BLaER1 (cell line): ENCODE results near the gene ERAS.
"Not testable (repeated sequence)": the region's sequence is repeated elsewhere in the genome, so short reads cannot be mapped to it uniquely, and the experiment has no call there.

Experiments used
- H3K27ac ChIP-seq: shearing (Covaris generic); formaldehyde crosslinking; 2 replicates; pipeline ENCODE4 v1.8.1; 2022
- H3K27me3 ChIP-seq: shearing (Covaris generic); formaldehyde crosslinking; 2 replicates; pipeline ENCODE4 v1.8.1; 2022
- H3K36me3 ChIP-seq: shearing (Covaris generic); formaldehyde crosslinking; 2 replicates; pipeline ENCODE4 v1.8.1; 2022
- H3K4me1 ChIP-seq: shearing (Covaris generic); formaldehyde crosslinking; 2 replicates; pipeline ENCODE4 v1.8.1; 2022
- H3K4me2 ChIP-seq: shearing (Covaris generic); formaldehyde crosslinking; 2 replicates; pipeline ENCODE4 v1.8.1; 2022
- H3K4me3 ChIP-seq: shearing (Covaris generic); formaldehyde crosslinking; 2 replicates; pipeline ENCODE4 v1.8.1; 2022
- H3K9ac ChIP-seq: shearing (Covaris generic); formaldehyde crosslinking; 2 replicates; pipeline ENCODE4 v1.8.1; 2022
- H3K9me3 ChIP-seq: shearing (Covaris generic); formaldehyde crosslinking; 2 replicates; pipeline ENCODE4 v1.8.1; 2022
- H4K20me1 ChIP-seq: shearing (Covaris generic); formaldehyde crosslinking; 2 replicates; pipeline ENCODE4 v1.8.1; 2022
- Cebpa-rat ChIP-seq: shearing (Covaris generic); IDR thresholded peaks from 2 replicates; pipeline ENCODE4 v1.8.1; 2022

ERAS gene

DNA sequence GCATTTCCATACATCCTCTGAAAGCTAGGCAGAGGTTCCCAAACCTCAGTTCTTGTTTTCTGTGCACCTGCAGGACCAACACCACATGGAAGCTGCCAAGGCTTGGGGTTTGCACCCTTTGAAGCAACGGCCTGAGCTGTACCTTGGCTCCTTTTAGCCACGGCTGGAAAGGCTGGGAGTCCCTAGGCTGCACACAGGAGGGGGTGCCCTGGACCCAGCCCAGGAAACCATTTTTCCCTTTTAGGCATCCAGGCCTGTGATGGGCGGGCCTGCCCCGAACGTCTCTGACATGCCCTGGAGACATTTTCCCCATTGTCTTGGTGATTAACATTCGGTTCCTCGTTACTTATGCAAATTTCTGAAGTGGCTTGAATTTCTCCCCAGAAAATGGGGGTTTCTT lies 26.5 kb downstream of the ERAS start:
- H3K9ac ChIP-seq, result no peak overlapping the region
- no peaks in the 10 kb centered on the region for H4K20me1 ChIP-seq
- H3K4me1 ChIP-seq, result peaks cover 11% of the 10 kb centered on the region
- no peak overlapping the region for H3K27ac ChIP-seq
- H3K9me3 ChIP-seq, result peaks cover 10% of the 10 kb centered on the region
- no peak overlapping the region for H3K4me2 ChIP-seq
- H3K36me3 ChIP-seq, result no peaks in the 10 kb centered on the region
- peaks cover 25% of the 10 kb centered on the region; the same call in 1 of the 2 replicates for H3K27me3 ChIP-seq
- no peak overlapping the region for H3K4me3 ChIP-seq
- TF ChIP-seq Cebpa-rat, result no peak

DNA sequence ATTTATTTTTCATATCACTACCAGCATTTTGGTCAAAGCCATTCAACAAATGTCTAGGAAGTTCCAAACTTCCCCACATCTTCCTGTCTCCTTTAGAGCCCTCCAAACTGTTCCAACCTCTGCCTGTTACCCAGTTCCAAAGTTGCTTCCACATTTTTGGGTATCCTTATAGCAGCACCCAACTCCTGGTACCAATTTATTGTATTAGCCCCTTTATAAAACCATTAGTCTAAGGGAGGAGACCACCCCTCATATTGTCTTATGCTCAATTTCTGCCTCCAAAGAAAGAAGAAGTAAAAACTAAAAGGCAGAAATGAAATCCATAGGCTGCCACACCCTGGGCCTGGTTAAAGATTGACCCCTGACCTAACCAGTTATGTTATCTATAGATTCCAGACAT lies 27.2 kb downstream of the ERAS start:
- H3K27me3 ChIP-seq, result peaks cover 25% of the 10 kb centered on the region; the same call in 1 of the 2 replicates
- H3K4me3 ChIP-seq, H4K20me1 ChIP-seq, H3K9ac ChIP-seq, H3K4me2 ChIP-seq, H3K36me3 ChIP-seq, H3K27ac ChIP-seq: not testable (repeated sequence)
- peaks cover 11% of the 10 kb centered on the region for H3K4me1 ChIP-seq
- H3K9me3 ChIP-seq, result peaks cover 10% of the 10 kb centered on the region

DNA sequence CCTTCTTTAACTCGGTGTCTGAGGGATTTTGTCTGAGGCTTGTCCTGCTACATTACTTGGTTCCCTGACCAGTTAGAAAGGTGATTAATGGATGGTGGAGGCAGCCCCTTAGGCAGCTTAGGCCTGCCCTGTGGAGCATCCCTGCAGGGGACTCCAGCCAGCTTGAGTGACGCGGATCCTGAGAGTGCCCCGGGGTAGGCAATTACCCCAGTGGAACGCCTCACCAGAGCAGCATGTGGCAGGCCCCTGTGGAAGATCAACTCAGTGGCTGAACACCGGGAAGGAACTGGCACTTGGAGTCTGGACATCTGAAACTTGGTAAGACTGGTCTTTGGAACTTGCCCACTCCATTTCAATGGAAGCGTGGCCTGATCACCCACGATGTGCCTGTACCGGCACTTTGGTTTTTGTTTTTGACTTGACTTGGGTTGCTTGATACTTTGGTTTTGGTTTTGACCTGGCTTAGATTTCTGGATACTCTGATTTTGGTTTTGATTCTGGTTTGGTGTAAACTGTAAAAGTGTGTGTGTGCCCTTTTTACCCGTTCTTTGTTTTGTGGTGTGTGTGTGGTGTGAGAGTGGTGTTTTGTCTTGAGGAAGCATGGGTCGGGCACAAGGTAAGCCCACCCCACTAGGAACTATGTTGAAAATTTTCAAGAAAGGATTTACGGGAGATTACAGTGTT lies 27.9 kb downstream of the ERAS start:
- Histone ChIP-seq H3K27me3 (peaks cover 25% of the 10 kb centered on the region; the same call in 1 of the 2 replicates), H3K9me3 (peaks cover 10% of the 10 kb centered on the region)
- not testable (repeated sequence) for H3K27ac ChIP-seq, H4K20me1 ChIP-seq, H3K4me2 ChIP-seq, H3K36me3 ChIP-seq, H3K4me3 ChIP-seq, H3K9ac ChIP-seq, H3K4me1 ChIP-seq

DNA sequence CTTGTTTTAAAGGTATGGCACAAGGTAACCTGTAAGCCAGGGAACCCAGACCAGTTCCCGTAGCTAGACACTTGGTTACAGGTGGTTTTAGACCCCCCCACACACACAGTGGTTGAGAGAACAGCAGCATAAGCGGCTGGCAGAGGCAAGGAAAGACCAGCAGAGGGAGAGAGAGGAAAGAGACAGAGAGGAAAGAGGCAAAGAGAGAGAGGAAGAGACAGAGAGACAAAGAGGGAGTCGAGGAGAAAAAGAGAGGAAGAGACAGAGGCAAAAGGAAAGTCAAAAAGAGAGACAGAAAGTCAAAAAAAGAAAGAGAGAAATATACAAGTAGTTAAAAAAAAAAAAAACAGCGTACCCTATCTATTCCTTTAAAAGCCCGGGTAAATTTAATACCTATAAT lies 28.6 kb downstream of the ERAS start:
- Histone ChIP-seq H3K4me2 (no peak overlapping the region), H3K4me1 (no peaks in the 10 kb centered on the region), H3K9me3 (peaks cover 10% of the 10 kb centered on the region), H3K27me3 (peaks cover 22% of the 10 kb centered on the region; the same call in 1 of the 2 replicates), H3K9ac (no peak overlapping the region), H3K27ac (no peak overlapping the region), H4K20me1 (no peaks in the 10 kb centered on the region), H3K36me3 (no peaks in the 10 kb centered on the region), H3K4me3 (no peak overlapping the region)
- no peak for TF ChIP-seq Cebpa-rat

DNA sequence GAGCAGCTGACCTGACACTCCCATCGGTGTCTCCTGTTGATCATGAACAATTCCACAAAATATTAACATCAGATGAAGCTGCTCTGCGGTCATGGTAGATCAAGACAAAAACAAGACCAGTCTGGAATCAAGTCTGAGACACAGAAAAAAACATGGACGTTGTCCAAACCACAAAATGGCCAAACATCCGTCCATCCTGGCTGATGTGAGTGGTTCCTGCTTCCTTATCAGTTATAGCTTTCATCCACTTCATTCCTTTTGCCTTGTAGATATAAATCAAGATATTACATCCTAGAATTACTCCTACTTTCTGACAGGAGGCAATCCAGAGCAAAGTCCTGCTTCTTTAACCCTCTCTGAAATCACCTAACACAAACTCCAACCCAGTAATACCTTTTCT lies 37.9 kb downstream of the ERAS start:
- no peak for TF ChIP-seq Cebpa-rat
- no peaks in the 10 kb centered on the region for H3K36me3 ChIP-seq
- no peak overlapping the region for H3K27ac ChIP-seq
- no peak overlapping the region for H3K4me2 ChIP-seq
- H3K9me3 ChIP-seq, result peaks cover 4% of the 10 kb centered on the region; the same call in 1 of the 2 replicates
- H3K4me3 ChIP-seq, result no peak overlapping the region
- H3K27me3 ChIP-seq, result peaks cover 43% of the 10 kb centered on the region
- no peaks in the 10 kb centered on the region for H3K4me1 ChIP-seq
- H3K9ac ChIP-seq, result no peak overlapping the region
- no peaks in the 10 kb centered on the region for H4K20me1 ChIP-seq

DNA sequence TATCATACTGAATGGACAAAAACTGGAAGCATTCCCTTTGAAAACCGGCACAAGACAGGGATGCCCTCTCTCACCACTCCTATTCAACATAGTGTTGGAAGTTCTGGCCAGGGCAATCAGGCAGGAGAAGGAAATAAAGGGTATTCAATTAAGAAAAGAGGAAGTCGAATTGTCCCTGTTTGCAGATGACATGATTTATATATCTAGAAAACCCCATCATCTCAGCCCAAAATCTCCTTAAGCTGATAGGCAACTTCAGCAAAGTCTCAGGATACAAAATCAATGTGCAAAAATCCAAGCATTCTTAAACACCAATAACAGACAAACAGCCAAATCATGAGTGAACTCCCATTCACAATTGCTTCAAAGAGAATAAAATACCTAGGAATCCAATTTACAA lies 45.7 kb downstream of the ERAS start:
- not testable (repeated sequence) for H3K4me3 ChIP-seq, H3K36me3 ChIP-seq, H4K20me1 ChIP-seq, H3K9ac ChIP-seq, H3K4me2 ChIP-seq, H3K9me3 ChIP-seq, H3K27ac ChIP-seq, H3K4me1 ChIP-seq
- H3K27me3 ChIP-seq, result peaks cover 16% of the 10 kb centered on the region; the same call in 1 of the 2 replicates

DNA sequence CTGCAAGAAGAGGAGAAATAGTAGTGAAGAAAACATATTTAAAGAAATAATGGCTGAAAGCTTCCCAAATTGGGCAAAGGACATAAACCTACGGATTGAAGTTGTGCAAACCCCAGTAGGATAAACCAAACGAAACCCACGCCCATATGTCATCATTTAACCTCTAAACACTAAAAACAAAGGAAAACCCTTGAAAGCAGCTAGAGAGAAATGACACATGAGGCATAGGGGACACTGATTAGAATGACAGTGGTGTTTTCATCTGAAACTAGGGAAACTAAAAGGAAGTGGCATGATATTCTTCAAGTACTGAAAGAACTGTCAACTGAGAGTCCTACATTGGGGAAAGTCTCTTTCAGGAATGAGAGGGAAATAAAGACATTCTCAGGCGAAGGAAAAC lies 50.6 kb downstream of the ERAS start:
- peaks cover 15% of the 10 kb centered on the region; the same call in 1 of the 2 replicates for H3K27me3 ChIP-seq
- not testable (repeated sequence) for H3K27ac ChIP-seq, H3K4me1 ChIP-seq, H3K9ac ChIP-seq, H3K4me3 ChIP-seq, H3K36me3 ChIP-seq, H3K9me3 ChIP-seq, H3K4me2 ChIP-seq, H4K20me1 ChIP-seq
